Naive thymus-derived CD8-positive, alpha-beta T cell (primary cell): Measurements from ENCODE around the gene CTPS1. TPM values are rescaled to one million over a fixed set of nuclear protein-coding genes. Genes with fewer than 3 reads are reported as not detected.
A peak's percentile ranks its signal among the peaks of the same experiment; 100 is the strongest.

Experiments used
- ATAC-seq, 2 donors: fragments of 150-1000 bp; cut with Tn5 transposase in 1 of 2; sonication (Bioruptor Pico), chemical (Tn5 transposase) in 1 of 2; 1 replicate in 1 of 2; 2 replicates in 1 of 2; pipeline ENCODE4 v1.10.0; 2021; ENCODE audit warnings: mild to moderate bottlenecking in 2 of 2, moderate library complexity in 2 of 2
- POLR2A ChIA-PET: fragments of 350-600 bp; sonication (Branson Sonifier 250); formaldehyde crosslinking; loops from one replicate; lab custom pipeline; 2021; ENCODE audit warnings: antibody characterized with exemption; lab: Charles Lee
- DNase-seq, 10 donors: peaks; one replicate each; pipeline versions ENCODE4 v3.0.0 to v3.0.0-alpha.2; 2020 to 2022
- H3K27ac Mint-ChIP-seq, 10 donors: one replicate each; pipeline ENCODE4 v1.8.0; 2020 to 2022; ENCODE audit warnings: mild to moderate bottlenecking in 10 of 10, mixed read lengths in 10 of 10, moderate library complexity in 4 of 10, inconsistent platforms in 1 of 10
- H3K27me3 Mint-ChIP-seq, 5 donors: one replicate each; pipeline ENCODE4 v1.8.0; 2021 to 2022; ENCODE audit warnings: mixed read lengths in 5 of 5
- H3K36me3 Mint-ChIP-seq, 3 donors: one replicate each; pipeline ENCODE4 v1.8.0; 2020 to 2022; ENCODE audit warnings: mixed read lengths in 3 of 3, mild to moderate bottlenecking in 2 of 3, inconsistent platforms in 1 of 3
- H3K4me1 Mint-ChIP-seq, 4 donors: one replicate each; pipeline ENCODE4 v1.8.0; 2021 to 2022; ENCODE audit warnings: mixed read lengths in 4 of 4
- H3K4me3 Mint-ChIP-seq, 10 donors: one replicate each; pipeline ENCODE4 v1.8.0; 2020 to 2022; ENCODE audit warnings: mild to moderate bottlenecking in 10 of 10, mixed read lengths in 10 of 10, moderate library complexity in 6 of 10, inconsistent platforms in 1 of 10
- H3K9me3 Mint-ChIP-seq, 9 donors: one replicate each; pipeline ENCODE4 v1.8.0; 2020 to 2022; ENCODE audit warnings: mixed read lengths in 9 of 9, mild to moderate bottlenecking in 3 of 9, inconsistent platforms in 1 of 9, moderate library complexity in 1 of 9
- polyA plus RNA-seq, 3 donors: library from polyadenylated mRNA; unstranded; fragments of 300-500 nt; fragmentation: Illumina TruSeq; gene quantifications; one replicate each; pipeline ENCODE4 v1.2.3, GENCODE V29; 2021
- total RNA-seq, 8 experiments: library from RNA in 2 of 8; stranded (reverse) in 2 of 8; gene quantifications; one replicate each; pipeline ENCODE4 v1.2.3 and lab custom pipeline; 2021 to 2026

Gene CTPS1, protein sequence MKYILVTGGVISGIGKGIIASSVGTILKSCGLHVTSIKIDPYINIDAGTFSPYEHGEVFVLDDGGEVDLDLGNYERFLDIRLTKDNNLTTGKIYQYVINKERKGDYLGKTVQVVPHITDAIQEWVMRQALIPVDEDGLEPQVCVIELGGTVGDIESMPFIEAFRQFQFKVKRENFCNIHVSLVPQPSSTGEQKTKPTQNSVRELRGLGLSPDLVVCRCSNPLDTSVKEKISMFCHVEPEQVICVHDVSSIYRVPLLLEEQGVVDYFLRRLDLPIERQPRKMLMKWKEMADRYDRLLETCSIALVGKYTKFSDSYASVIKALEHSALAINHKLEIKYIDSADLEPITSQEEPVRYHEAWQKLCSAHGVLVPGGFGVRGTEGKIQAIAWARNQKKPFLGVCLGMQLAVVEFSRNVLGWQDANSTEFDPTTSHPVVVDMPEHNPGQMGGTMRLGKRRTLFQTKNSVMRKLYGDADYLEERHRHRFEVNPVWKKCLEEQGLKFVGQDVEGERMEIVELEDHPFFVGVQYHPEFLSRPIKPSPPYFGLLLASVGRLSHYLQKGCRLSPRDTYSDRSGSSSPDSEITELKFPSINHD
- total RNA-seq (10 to 100 TPM; 22.5 to 25.6 TPM), polyA plus RNA-seq (10 to 100 TPM; 12.7 to 21.3 (median 19.0) TPM), total RNA-seq (lab: John Stamatoyannopoulos, UW) (40.7 to 279 (median 63.3) reads per million in 6 experiments)

DNA sequence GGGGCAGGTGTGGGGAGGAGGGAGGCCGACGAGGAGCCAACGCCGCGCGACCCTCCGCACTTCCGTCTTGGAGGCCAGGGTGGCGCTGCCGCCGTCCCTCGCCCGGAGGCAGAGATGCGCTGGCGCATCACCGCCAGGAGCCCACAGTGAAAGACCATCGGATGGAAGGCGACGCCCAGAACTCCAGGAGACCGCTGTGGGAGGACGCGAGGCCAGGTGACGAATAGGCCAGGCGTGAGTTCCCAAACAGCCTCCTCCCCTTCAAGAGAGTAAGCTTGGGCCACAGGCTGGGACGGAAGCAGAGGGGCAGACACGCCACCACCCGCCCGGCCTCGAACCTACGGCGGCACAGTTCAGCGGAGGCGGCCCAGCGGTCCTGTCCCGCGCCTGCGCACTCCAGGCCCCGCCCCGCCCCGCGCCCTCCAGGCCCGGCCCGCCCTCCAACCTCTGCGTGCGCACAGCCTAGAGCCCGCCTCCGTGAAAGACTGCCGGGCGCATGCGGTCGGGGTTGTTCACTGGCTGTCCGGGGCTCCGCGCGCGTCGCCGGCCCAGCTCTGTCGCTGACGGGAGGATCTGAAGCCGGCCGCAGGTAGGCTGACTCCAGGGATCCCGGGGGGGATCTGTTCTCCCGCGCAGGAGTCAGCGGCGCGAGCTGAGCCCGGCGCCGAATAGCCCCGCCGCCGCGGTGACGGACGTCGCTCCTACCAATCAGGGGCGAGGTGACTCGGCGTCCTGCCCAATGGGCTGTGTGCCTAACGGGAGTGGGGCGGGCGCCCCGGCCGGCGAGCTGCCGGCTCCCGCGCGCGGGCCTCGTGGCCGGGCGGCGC lies at the start of gene CTPS1:
CTPS1 (plus strand) TSS at position 456 of the 827 bp plus-strand sequence. CDS start 3,595 bp downstream, outside the sequence.
- POLR2A ChIA-PET = interaction anchor here (0.6 to 2.8 kb wide), 10 partner anchors 13 to 1987 kb away, joined by 3 to 28 read pairs (median 4); partner anchors contain the start of genes CITED4, NFYC, P3H1 and PPIE
- Mint-ChIP-seq H3K27ac (peak within 1 kb of the TSS; percentile 83 to 99 (median 98)), H3K4me3 (peak within 1 kb of the TSS; percentile 81 to 99 (median 96)), H3K36me3 (peaks cover 6 to 18% (median 10%) of the 10 kb centered on the region in 3 donors), H3K27me3 (no peaks in the 10 kb centered on the region), H3K9me3 (no peaks in the 10 kb centered on the region), H3K4me1 (peaks cover 23 to 37% (median 24%) of the 10 kb centered on the region in 4 donors)
- DNase-seq (peak; percentile 89 to 98 (median 96)), ATAC-seq (peak; percentile 88 to 89)

DNA sequence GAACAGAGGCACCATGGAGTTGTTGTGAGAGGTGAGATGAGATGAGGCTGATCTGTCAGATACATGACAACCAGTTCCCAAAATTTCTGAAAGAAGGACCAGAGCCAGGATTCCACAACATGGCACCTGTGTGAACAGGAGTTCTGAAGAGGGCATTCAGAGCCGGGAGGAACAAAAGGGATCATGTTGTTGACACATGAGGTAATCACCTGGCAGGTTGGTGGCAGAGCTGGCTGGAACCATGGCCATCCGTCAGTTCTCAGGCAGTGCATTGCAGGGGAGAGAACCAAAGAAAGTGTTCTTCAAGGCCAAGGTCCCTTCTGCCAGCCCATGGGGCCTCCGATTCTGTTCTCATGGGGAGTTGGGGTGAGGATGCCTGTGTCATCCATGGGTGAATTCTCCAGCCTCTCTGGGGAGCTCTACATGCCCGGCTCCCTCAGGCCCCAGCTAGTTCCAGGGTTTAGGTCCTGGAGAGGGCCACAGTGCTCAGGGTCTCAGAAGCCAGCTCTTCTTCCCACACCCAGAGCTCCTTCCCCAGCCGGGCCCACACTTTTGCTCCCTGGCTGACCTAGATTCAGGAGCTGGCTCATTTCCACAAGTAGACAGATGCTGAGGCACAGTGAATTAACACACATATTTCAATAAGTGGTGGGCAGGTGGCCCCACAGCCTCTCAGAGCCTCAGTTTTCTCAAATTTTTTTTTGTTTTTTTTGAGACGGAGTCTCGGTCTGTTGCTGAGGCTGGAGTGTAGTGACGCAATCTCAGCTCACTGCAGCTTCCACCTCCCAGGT lies 49.1 kb upstream of the CTPS1 start:
- Mint-ChIP-seq H3K4me1 (no peaks in the 10 kb centered on the region), H3K4me3 (no peak overlapping the region), H3K9me3 (no peaks in the 10 kb centered on the region), H3K27me3 (peaks cover 0 to 2% (median 1%) of the 10 kb centered on the region in 5 donors), H3K27ac (no peak overlapping the region), H3K36me3 (no peaks in the 10 kb centered on the region)
- POLR2A ChIA-PET = no interaction called here
- DNase-seq (no peak), ATAC-seq (no peak)

GRCh38 chr1:40931601-40932000 lies 47.9 kb upstream of the CTPS1 start:
- Mint-ChIP-seq H3K36me3 (no peaks in the 10 kb centered on the region), H3K4me3 (no peak overlapping the region), H3K27ac (no peak overlapping the region), H3K27me3 (peaks cover 0 to 2% (median 1%) of the 10 kb centered on the region in 5 donors), H3K9me3 (no peaks in the 10 kb centered on the region), H3K4me1 (no peaks in the 10 kb centered on the region)
- POLR2A ChIA-PET = no interaction called here
- no peak for ATAC-seq
- no peak for DNase-seq

DNA sequence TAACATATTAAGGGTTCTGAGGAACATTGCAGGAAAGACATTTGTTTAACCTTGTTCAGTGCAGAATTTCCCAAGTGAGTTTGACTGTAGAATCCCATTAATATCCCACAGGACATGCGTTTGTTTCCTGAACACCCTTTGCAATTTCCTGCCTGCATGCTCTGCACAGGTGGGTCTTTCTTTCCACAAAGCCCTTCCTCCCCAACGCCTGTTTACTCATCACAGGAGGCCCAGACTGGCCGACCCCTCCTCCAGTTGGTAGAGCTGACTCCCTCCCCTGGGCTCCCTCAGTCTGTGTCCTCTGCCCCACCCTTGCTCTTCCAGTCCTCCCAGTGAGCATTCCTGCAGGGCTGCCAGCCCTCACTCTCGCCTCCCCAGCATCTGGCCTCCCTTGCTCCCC lies 47.5 kb upstream of the CTPS1 start:
- no peak for DNase-seq
- POLR2A ChIA-PET = no interaction called here
- H3K27me3 Mint-ChIP-seq = peaks cover 0 to 2% (median 1%) of the 10 kb centered on the region in 5 donors

GRCh38 chr1:40936931-40937339 lies 42.6 kb upstream of the CTPS1 start:
- no peak for ATAC-seq
- peaks cover 0 to 1% (median 0%) of the 10 kb centered on the region in 5 donors for H3K27me3 Mint-ChIP-seq
- POLR2A ChIA-PET = interaction anchor here (0.7 kb wide), 1 partner anchor 61 kb away, joined by 3 read pairs; no protein-coding TSS in a partner anchor
- no peak overlapping the region for H3K27ac Mint-ChIP-seq
- no peak overlapping the region for H3K4me3 Mint-ChIP-seq
- no peak for DNase-seq
- no peaks in the 10 kb centered on the region for H3K36me3 Mint-ChIP-seq
- H3K9me3 Mint-ChIP-seq = no peaks in the 10 kb centered on the region
- no peaks in the 10 kb centered on the region for H3K4me1 Mint-ChIP-seq

More for the DNA sequence above, 47.5 kb upstream of the CTPS1 start:
- ATAC-seq = no peak
- H3K4me1 Mint-ChIP-seq = no peaks in the 10 kb centered on the region
- H3K4me3 Mint-ChIP-seq = no peak overlapping the region
- no peaks in the 10 kb centered on the region for H3K36me3 Mint-ChIP-seq
- no peaks in the 10 kb centered on the region for H3K9me3 Mint-ChIP-seq
- no peak overlapping the region for H3K27ac Mint-ChIP-seq

DNA sequence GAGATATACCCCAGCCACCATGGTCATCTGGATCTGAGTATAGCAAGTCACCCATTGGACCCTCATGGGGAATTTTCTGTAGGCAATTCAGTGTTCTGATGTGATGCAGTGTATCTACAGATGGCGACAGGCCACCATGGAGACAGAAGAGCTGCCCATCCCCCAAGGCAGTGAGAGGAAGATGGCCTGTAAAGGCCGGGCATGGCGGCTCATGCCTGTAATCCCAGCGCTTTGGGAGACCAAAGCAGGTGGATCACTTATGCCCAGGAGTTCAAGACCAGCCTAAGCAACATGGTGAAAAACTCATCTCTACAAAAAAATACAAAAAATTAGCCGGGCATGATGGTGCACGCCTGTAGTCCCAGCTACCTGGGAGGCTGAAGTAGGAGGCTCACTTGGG lies 41.1 kb upstream of the CTPS1 start:
- no peak for ATAC-seq
- Mint-ChIP-seq H3K4me1 (no peaks in the 10 kb centered on the region), H3K9me3 (no peaks in the 10 kb centered on the region), H3K4me3 (no peak overlapping the region), H3K36me3 (no peaks in the 10 kb centered on the region), H3K27ac (no peak overlapping the region), H3K27me3 (no peaks in the 10 kb centered on the region)
- POLR2A ChIA-PET = no interaction called here
- no peak for DNase-seq

DNA sequence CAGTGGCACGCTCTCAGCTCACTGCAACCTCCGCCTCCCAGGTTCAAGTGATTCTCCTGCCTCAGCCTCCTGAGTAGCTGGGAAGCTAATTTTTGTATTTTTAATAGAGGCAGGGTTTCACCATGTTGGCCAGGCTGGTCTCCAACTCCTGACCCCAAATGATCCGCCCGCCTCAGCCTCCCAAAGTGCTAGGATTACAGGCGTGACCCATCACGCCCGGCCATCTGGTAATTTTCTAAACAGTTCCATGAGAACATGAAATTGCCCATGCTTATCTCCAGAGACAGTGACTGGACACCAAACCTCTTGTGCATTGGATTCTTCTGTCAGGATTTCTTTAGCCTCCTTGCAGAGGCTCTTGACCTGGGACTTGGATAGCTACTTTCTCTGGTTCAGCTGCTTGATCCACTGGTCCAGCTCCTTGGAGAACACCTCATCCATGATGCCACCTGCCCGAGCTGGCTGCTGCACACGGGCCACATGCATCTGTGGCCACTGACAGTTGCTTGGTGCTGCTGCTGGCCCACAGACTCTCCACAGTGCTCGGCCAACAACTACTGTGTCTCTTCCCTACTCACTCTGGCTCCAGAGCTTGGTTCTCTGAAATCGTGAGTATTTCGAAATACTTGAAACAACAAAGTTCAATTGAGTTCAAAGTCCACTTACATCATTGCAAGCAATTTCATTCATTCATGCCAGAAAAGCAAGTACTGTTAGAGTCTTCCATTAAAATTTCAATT lies 40.0 kb upstream of the CTPS1 start:
- no peaks in the 10 kb centered on the region for H3K36me3 Mint-ChIP-seq
- no peaks in the 10 kb centered on the region for H3K9me3 Mint-ChIP-seq
- no peak overlapping the region for H3K27ac Mint-ChIP-seq
- ATAC-seq (no peak), DNase-seq (no peak)
- POLR2A ChIA-PET = interaction anchor here (0.7 kb wide), 1 partner anchor 1119 kb away, joined by 5 read pairs; no protein-coding TSS in a partner anchor
- H3K4me1 Mint-ChIP-seq = no peaks in the 10 kb centered on the region
- no peak overlapping the region for H3K4me3 Mint-ChIP-seq
- H3K27me3 Mint-ChIP-seq = peaks cover 0 to 5% (median 3%) of the 10 kb centered on the region in 5 donors

DNA sequence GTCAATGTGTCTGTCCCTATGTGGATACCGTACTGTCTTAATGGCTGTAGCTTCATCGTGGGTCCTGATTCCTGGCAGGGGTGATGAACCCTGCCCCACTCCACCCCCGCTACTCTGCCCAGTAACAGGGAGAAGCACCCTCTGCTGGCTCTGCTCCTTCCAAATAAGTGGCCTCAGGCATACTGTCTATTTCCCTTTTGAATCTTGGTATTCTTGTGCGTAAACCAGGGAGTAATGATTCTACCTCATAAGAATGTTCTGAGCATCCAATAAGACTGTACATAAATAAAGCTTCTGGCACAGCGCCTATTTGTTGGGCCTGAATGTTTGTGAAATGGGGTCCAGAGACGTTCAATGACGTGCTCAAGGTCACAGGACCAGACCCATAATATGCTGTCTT lies 35.2 kb upstream of the CTPS1 start:
- Mint-ChIP-seq H3K27me3 (peaks cover 8 to 21% (median 12%) of the 10 kb centered on the region in 5 donors), H3K4me3 (no peak overlapping the region), H3K4me1 (peaks cover 2 to 8% (median 5%) of the 10 kb centered on the region in 4 donors), H3K36me3 (peaks cover 0 to 6% (median 4%) of the 10 kb centered on the region in 3 donors), H3K9me3 (peaks cover 0 to 4% (median 0%) of the 10 kb centered on the region in 9 donors), H3K27ac (peak overlapping the region in 1 of 10 donors; percentile 10)
- POLR2A ChIA-PET = no interaction called here
- ATAC-seq (no peak), DNase-seq (no peak)

GRCh38 chr1:40944841-40945430 lies 34.6 kb upstream of the CTPS1 start:
- DNase-seq = no peak
- Mint-ChIP-seq H3K27ac (peak overlapping the region in 1 of 10 donors; percentile 0), H3K4me1 (peaks cover 2 to 8% (median 5%) of the 10 kb centered on the region in 4 donors), H3K9me3 (peaks cover 0 to 4% (median 0%) of the 10 kb centered on the region in 9 donors), H3K36me3 (peaks cover 0 to 6% (median 4%) of the 10 kb centered on the region in 3 donors), H3K4me3 (no peak overlapping the region), H3K27me3 (peaks cover 8 to 23% (median 12%) of the 10 kb centered on the region in 5 donors)
- ATAC-seq = no peak
- POLR2A ChIA-PET = no interaction called here

DNA sequence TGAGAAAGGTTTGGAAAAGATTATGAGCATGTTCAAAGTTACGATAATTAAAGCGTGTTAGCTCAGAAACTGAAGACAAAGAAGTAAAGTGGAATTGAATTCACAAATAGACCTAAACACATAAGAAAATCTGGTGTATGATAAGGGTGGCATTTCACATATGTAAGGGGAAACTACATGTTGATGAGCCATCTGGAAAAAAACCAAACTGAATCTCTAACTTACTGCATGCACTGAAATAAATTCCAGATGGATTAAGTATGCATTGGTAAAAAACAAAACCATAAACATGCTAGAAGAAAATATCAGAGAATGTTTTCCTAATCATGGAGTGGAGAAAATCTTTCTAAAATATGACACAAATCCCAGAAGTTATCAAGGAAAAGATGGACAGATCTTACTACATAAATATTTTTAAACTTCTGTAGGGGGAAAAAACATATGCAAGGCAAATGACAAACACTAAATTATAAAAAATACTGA lies 34.0 kb upstream of the CTPS1 start:
- ATAC-seq (no peak), DNase-seq (no peak)
- Mint-ChIP-seq H3K36me3 (peaks cover 0 to 6% (median 4%) of the 10 kb centered on the region in 3 donors), H3K4me1 (peaks cover 2 to 8% (median 5%) of the 10 kb centered on the region in 4 donors), H3K27ac (no peak overlapping the region), H3K9me3 (peaks cover 0 to 4% (median 0%) of the 10 kb centered on the region in 9 donors), H3K4me3 (no peak overlapping the region), H3K27me3 (peaks cover 9 to 23% (median 12%) of the 10 kb centered on the region in 5 donors)
- POLR2A ChIA-PET = no interaction called here
